Measurements from ENCODE around the gene SMIM32.

DNA sequence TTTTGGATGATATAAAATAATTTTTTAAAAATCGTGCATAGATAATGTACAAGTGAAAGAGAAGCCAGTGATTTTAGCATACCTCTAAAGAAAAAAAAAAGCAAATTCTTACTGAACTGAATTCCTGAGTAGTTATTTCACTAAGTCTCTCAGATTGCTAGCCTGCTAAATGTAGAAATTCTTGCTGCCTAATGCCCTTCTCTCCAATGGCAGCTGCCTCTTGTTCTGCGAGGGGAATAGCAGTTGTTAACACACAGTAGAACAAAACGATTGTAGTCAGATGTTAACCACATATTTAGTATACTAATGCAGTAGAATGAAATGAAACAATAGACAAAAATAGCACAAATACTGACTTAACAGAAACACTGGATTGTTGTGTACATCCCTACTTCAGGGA lies 33.5 kb downstream of the SMIM32 start:
- TF ChIP-seq, protein P1, sequence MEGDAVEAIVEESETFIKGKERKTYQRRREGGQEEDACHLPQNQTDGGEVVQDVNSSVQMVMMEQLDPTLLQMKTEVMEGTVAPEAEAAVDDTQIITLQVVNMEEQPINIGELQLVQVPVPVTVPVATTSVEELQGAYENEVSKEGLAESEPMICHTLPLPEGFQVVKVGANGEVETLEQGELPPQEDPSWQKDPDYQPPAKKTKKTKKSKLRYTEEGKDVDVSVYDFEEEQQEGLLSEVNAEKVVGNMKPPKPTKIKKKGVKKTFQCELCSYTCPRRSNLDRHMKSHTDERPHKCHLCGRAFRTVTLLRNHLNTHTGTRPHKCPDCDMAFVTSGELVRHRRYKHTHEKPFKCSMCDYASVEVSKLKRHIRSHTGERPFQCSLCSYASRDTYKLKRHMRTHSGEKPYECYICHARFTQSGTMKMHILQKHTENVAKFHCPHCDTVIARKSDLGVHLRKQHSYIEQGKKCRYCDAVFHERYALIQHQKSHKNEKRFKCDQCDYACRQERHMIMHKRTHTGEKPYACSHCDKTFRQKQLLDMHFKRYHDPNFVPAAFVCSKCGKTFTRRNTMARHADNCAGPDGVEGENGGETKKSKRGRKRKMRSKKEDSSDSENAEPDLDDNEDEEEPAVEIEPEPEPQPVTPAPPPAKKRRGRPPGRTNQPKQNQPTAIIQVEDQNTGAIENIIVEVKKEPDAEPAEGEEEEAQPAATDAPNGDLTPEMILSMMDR (IDR thresholded peaks at IDR 0.05; ENCODE audit: poor library complexity) = no peak
- TF ChIP-seq EZH2 (IDR thresholded peaks at IDR 0.05; ENCODE audit: borderline replicate concordance) = no peak
